ENCODE results near the gene OTOF. TPM values are rescaled to one million over a fixed set of nuclear protein-coding genes. Genes with fewer than 3 reads are reported as not detected.

OTOF gene
- total RNA-seq, 1 donor from 2014 or later, result not detected

GRCh38 chr2:26516781-26517180, 38.9 kb upstream of the OTOF start:
- POLR2A ChIA-PET, result no interaction called here
- CTCF ChIA-PET, result no interaction called here

GRCh38 chr2:26516246-26516645, 38.3 kb upstream of the OTOF start:
- Mint-ChIP-seq H3K4me1 (no peaks in the 10 kb centered on the region), H3K27me3 (peaks cover 16% of the 10 kb centered on the region), H3K9me3 (no peaks in the 10 kb centered on the region), H3K36me3 (ENCODE audit: low read depth) (no peaks in the 10 kb centered on the region), H3K27ac (no peak overlapping the region), H3K4me3 (no peak overlapping the region)
- no peak for DNase-seq
- ChIA-PET CTCF (no interaction called here), POLR2A (no interaction called here)
- intact Hi-C loops (cut with micrococcal nuclease), result no loop called here
- TF ChIP-seq CTCF (IDR thresholded peaks at IDR 0.05), result no peak
- no peak for ATAC-seq (ENCODE audit: low read depth)

More at GRCh38 chr2:26516781-26517180, 38.9 kb upstream of the OTOF start:
- no peaks in the 10 kb centered on the region for H3K9me3 Mint-ChIP-seq
- no peak for ATAC-seq (ENCODE audit: low read depth)
- no peaks in the 10 kb centered on the region for H3K4me1 Mint-ChIP-seq
- H3K4me3 Mint-ChIP-seq, result no peak overlapping the region
- H3K36me3 Mint-ChIP-seq (ENCODE audit: low read depth), result no peaks in the 10 kb centered on the region
- no peak for DNase-seq
- intact Hi-C loops (cut with micrococcal nuclease), result no loop called here
- peaks cover 15% of the 10 kb centered on the region for H3K27me3 Mint-ChIP-seq
- TF ChIP-seq CTCF (IDR thresholded peaks at IDR 0.05), result no peak
- no peak overlapping the region for H3K27ac Mint-ChIP-seq

- POLR2A ChIA-PET, result no interaction called here
- CTCF ChIA-PET, result no interaction called here
- Mint-ChIP-seq H3K4me1 (no peaks in the 10 kb centered on the region), H3K27me3 (peaks cover 13% of the 10 kb centered on the region), H3K36me3 (ENCODE audit: low read depth) (no peaks in the 10 kb centered on the region), H3K4me3 (no peak overlapping the region), H3K9me3 (no peaks in the 10 kb centered on the region), H3K27ac (no peak overlapping the region)
- DNase-seq (no peak), ATAC-seq (ENCODE audit: low read depth) (no peak)
- intact Hi-C loops (cut with micrococcal nuclease), result no loop called here
- TF ChIP-seq CTCF (IDR thresholded peaks at IDR 0.05), result no peak
These were observed 37.8 kb upstream of the OTOF start for GRCh38 chr2:26515771-26516170.

- DNase-seq, result no peak
- Mint-ChIP-seq H3K27me3 (peaks cover 4% of the 10 kb centered on the region), H3K27ac (no peak overlapping the region), H3K4me1 (no peaks in the 10 kb centered on the region), H3K4me3 (no peak overlapping the region), H3K36me3 (ENCODE audit: low read depth) (no peaks in the 10 kb centered on the region), H3K9me3 (no peaks in the 10 kb centered on the region)
- TF ChIP-seq CTCF (IDR thresholded peaks at IDR 0.05), result no peak
- ATAC-seq (ENCODE audit: low read depth), result no peak
- intact Hi-C loops (cut with micrococcal nuclease), result no loop called here
- ChIA-PET POLR2A (no interaction called here), CTCF (no interaction called here)
These were observed 36.1 kb upstream of the OTOF start for GRCh38 chr2:26514045-26514444.

GRCh38 chr2:26513261-26513660, 35.3 kb upstream of the OTOF start:
- ChIA-PET POLR2A (no interaction called here), CTCF (no interaction called here)
- ATAC-seq (ENCODE audit: low read depth) (no peak), DNase-seq (no peak)
- peaks cover 4% of the 10 kb centered on the region for H3K27me3 Mint-ChIP-seq
- H3K9me3 Mint-ChIP-seq, result no peaks in the 10 kb centered on the region
- no peaks in the 10 kb centered on the region for H3K36me3 Mint-ChIP-seq (ENCODE audit: low read depth)
- no peak overlapping the region for H3K27ac Mint-ChIP-seq
- no peaks in the 10 kb centered on the region for H3K4me1 Mint-ChIP-seq
- TF ChIP-seq CTCF (IDR thresholded peaks at IDR 0.05), result no peak
- intact Hi-C loops (cut with micrococcal nuclease), result no loop called here
- H3K4me3 Mint-ChIP-seq, result no peak overlapping the region
